ENCODE results near the gene SMCR8.
"Not testable (repeated sequence)": the region's sequence is repeated elsewhere in the genome, so short reads cannot be mapped to it uniquely, and the experiment has no call there.

SMCR8 gene

DNA sequence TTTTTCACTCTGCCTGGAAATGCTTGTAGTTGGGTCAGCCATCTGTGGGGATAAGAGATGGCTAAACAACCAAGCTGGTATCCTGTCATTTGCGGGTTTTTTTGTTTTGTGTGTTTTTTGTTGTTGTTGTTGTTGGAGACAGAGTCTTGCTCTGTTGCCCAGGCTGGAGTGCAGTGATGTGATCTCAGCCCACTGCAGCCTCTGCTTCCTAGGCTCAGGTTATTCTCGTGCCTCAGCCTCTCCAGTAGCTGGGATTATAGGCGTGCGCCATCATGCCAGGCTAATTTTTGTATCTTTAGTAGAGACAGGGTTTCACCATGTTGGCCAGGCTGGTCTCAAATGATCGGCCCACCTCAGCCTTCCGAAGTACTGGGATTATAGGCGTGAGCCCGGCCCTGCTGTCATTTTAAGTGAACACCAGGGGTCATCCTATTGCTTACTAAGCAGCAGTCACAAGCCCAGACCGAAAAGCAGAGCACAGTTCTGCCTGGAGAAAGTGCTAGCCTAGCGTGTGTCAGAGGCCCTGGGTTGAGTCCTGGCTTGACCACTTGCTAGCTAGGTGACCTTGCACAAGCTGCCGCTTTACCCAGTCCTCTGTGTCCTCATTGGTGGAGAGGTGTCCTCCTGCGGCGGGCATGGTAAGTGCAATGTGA, 4.6 kb downstream of the SMCR8 start:
- DNase-seq = no peak

DNA sequence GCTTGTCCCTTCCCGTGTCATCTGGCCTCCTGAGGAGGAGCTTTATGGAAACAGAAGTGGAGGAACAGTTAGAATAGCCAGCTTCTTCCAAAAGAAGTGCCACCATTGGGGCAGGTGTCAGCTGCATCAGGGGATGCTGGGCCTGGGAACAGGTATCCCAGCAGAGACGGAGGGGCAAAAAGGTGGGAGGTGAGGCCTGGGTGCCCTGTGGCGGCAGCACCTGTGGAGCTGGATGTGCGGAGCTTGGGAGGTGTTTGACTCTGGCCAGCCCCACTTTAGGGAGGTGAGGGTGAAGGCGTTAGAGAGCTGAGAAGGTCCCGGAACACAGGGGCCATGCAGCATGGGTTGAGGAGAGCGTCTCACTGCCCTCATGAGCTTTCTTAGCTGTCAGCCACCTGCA, 5.2 kb downstream of the SMCR8 start:
- no peak for DNase-seq

DNA sequence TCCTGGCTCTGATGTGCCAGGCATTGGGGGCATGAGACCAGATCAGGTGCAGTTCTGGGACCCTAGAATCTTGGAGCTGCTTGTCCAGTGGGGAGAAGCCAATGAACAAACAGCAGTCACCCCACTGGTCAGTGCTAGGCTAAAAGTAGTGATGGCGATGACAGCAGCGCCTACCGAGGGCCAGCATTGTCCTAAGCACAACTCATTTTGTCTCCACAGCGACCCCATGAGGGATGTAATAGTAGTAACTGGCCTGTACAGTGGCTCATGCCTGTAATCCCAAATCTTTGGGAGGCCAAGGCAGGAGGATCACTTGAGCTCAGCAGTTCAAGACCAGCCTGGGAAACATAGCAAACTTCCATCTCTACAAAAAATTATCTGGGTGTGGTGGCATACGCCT, 6.2 kb downstream of the SMCR8 start:
- no peak for DNase-seq

DNA sequence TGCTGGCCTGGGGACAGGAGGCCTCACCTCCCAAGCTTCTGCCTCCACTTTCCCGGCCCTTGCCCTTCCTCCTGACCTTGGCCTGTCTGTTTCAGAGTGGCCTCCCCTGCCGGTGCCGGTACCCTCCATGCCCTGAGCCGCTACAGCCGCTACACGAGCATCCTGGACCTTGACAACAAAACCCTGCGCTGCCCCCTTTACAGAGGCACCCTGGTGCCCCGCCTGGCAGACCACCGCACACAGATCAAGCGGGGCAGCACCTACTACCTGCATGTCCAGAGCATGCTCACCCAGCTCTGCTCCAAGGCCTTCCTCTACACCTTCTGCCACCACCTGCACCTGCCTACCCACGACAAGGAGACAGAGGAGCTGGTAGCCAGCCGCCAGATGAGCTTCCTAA, 7.4 kb downstream of the SMCR8 start:
- no peak for DNase-seq

DNA sequence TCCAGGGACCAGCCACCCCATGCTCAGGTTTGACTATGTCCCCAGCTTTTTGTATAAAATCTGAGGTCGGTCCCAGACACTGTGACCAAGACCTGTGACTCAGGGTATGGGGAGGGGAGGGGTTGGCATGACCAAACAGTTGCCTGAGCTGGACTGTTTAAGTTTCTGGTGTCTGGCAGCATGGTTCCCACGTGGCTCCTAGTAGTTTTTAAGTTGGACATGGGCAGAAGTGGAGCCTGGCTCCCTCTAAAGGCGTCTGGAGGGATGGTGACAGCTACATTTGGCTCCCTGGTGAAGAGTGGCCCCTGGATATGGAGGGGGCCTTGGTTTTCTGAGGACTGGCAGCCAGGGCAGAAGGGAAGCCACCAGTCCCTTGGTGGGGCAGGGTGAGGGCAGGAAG, 7.9 kb downstream of the SMCR8 start:
- DNase-seq = no peak

DNA sequence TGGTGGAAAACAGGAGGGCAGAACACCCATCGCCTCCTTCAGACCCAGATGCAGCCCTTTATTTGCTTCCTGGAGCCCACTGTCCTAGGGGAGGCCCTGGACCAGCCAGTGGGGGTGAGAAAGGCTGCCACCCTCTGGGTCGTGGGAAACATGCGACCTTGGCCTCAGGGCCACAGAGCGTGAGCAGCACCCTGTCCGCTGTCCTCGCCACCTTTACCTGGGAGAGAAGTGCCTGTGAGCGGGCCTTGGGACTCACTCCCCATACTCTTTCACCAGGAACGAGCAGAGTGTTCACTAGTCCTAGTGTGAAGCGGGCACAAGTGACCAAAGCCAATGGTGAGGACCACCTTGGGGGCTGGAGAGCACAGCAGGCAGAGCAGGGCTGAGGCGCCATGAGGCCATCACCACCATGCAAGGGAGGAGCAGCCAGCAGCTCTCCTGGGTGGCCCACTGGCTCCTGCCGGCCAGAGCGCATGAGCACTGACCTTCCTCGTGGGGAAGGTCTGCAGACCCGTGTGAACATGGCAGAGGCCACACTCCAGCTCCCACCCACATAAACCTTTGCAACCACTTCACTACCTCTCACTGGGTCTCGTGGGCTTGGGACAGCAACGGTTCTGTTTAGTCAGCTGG, 8.5 kb downstream of the SMCR8 start:
- no peak for DNase-seq

DNA sequence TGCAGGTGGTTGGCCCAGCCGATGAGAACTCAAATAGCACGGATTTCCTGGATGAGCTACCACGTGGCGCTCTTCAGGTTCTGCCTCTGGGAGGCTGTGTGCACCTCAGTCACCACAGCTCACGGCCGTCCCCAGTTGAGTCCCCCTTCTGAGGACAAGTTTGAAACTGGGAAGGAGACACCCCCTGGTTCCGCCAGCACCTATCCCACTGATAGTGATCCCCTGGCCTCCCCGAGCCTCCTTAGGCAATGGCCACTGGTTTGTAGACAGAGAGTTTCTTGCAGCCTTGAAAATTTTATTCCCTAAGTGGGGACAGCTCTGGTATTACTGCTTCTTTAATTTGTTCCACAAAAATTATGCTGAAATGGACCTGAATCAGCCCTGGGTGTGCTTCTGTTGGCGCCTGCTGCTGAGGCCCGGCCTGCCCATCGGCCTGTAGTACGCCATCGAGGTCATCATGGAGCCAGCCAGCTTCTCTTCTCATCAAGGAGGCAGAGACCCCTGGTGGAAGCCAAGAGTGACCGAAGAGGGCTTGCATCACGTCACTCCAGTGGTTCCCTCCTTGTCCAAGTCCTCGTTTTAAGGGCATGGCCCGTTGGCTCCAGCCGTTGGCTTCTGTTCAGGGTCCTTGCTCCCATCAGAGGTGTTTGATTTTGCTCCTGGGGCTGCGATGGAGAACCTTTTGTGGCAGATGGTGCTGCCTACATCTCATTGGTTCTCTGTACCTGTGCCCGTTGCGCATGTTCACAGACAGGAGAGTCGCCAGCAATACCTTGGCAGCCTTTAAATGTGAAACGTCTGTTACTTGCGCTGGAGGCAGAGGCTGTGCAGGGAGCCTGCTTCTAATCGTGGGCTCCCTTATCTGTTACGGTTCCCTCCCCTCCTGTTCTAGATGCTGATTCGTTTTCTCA, 9.3 kb downstream of the SMCR8 start:
- DNase-seq = no peak

DNA sequence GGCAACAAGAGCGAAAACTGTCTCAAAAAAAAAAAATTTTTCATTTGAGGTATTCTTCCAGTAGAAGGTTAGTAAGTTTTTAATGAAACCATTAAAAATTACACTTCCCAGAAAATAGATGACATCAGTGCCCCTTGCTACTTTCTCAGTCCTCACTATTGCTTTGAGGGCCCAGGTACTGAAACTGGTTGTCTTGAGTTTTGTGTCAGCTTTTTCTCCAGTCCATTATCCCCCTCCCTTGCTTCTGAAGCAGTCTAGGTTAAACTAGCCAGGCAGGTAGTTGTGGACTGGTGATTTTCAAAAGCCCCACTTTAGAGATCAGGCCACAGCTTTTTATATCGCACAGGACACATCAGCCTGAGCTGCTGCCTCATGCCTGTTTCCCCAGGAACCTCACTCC, 10.9 kb downstream of the SMCR8 start:
- DNase-seq = no peak

DNA sequence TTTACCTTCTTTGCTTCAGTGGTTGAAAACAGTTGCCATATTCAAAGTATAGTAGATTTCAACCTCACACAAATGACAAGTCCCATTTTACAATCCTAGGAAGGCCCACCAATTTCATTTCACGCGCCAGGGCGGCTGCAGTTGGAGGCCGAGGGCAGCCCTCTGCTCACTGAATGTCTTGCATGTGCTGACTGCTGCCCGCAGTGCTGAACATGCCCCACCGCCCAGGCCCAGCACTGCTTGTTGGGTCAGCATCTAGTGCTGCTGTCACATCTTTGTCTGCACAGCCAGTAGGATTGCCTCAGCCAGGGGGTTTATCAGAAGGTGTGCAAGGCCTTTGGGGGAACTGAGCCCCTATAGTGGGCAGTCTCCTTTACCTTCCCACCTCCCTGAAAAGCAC, 11.5 kb downstream of the SMCR8 start:
- DNase-seq = no peak

DNA sequence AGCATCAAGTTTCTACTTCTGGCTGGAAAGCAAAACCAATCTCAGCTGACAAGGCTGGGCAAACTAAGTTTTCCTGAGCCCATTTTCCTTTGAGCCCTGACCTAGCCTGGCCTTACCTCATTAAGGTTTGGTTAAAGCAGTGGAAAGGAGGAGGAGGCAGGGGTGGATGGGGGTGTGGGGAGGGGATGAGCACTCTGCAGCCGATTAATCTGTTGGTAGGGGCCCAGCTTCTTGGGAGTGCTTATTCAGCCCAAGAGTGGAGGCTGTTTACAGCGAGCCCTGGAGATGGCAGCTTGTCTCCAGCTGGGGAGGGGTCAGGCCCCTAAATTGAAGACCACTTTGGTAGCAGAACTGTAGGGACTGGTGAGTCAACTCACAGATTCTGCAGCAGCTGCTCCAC, 12.0 kb downstream of the SMCR8 start:
- no peak for DNase-seq

DNA sequence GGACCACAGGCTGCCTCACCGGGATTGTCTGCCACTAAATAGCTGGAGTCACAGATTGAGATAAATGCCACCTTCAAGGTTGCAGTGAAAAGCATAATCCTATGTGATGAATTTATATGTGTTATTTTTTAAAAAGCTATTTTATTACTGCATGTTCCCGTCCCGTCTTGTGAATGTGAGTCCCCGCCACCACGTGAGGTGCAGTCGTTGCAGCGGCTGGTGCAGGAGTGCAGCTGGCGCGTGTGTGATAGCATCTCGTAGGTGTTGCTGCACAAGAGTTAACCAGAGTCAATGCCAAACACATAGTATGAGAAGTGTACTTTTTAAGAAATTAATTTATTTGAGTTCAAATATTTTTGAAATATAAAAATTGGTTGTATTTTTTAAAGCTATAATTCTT, 12.5 kb downstream of the SMCR8 start:
- DNase-seq = no peak

DNA sequence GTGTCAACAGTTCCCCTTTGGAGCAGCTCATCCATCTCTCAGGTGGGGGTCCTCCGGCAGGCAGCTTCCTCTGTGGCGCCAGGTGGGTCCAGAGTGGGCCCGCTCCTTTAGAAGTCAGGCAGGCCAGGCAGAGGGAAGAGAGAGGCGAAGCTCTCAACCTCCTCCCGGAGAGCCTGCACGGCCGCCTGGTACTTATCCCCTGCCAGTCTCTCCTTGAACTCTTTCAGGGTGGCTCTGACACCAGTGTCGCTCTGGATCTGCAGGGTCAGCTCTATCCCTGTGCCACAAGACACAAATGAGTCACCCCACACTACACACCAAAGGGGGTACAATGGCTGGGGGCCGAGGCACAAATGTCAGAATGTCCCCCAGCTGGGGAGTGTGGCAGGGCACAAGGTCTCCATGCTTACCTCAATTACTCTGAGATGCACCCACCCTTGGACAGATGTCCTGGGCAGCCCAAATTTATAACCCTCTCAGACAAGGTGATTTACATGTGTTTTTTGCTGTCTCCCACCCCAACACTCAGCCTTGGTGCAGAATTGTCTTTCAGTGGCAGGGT, 13.6 kb downstream of the SMCR8 start:
- DNase-seq = no peak

DNA sequence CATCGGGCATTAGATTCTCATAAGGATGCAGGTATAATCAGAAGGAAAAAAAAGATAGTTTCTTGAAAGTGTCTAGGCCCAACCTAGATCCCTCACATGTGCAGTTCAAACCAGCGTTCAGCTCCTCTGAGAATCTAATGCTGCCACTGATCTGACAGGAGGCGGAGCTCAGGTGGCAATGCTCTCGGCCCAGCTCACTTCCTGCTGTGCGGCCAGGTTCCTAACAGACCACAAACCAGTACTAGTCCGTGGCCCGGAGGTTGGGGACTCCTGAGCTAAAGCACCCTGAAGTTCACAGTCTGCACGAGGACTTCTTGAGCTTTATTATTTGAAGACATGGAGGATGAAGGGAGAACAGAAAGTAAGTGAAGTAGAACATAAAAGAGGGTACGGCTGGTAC, 16.8 kb downstream of the SMCR8 start:
- no peak for DNase-seq

DNA sequence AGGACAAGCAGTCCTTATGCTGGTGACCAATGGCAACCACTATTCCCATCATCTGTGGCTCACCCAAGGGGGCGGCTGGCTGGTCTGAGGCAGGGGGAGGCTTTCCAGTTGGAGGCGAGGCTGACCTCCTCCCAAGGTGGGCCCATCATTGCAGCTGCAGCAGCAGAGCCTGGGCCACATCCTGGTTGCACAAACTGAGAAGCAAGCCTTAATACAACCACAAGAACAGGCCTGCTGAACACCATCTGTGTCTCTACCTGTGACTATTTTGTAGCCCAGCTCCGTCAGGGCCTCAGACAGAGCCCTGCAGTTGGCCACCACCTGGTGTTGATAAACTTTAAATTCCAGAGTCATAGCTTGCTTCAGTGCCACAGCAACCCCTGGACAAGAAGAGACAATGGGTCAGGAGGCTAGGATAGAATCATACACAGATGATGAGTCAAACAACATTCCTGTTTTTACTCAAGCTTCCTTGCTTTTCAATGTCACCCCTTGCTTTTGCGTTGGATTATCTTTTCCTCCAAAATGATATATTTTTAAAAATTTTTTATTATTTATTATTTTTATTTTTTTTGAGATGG, 17.9 kb downstream of the SMCR8 start:
- no peak for DNase-seq

DNA sequence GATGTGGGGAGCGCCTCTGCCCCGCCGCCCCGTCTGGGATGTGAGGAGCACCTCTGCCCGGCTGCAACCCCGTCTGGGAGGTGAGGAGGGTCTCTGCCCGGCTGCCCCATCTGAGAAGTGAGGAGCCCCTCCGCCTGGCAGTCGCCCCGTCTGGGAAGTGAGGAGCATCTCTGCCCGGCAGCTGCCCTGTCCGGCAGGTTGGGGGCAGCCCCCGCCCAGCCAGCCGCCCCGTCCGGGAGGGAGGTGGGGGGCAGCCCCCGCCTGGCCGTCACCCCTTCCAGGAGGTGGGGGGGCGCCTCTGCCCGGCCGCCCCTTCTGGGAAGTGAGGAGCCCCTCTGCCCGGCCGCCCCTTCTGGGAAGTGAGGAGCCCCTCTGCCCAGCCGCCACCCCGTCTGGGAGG, 23.1 kb downstream of the SMCR8 start:
- not testable (repeated sequence) for DNase-seq

DNA sequence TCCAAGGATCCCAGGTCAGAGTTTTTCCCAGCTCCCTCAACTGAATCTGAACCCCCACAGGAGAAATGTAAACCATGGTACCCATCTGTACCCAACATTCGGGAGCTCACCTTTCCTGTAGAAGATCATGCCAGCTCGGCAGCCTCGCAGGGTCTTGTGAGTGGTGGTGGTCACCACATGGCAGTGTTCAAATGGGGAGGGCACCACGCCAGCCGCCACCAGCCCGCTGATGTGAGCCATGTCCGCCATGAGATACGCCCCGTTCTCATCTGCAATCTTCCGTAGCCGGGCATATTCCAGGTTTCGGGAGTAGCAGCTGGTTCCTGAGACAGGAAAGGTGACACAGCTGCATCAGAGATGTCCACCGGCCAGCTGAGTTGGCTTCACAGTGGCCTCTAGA, 24.8 kb downstream of the SMCR8 start:
- DNase-seq = no peak

DNA sequence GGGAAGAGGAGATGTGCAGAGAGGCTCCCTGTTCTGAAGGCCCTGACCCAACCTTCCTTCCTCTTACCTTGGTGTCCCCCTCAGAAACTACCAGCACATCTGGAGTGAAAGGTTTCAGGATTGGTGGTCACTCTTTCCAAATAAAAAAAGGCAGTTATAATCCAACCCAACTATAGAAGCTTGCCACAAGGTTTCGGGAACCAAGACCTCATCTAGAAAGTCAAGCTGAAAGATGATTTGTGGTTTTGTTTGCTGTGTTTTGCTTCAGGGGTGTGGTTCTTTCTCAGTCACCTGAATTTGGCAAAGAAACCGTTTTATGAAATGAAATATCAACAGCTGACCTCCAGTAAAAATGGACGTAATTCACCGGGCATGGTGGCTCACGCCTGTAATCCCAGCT, 28.9 kb downstream of the SMCR8 start:
- no peak for DNase-seq

DNA sequence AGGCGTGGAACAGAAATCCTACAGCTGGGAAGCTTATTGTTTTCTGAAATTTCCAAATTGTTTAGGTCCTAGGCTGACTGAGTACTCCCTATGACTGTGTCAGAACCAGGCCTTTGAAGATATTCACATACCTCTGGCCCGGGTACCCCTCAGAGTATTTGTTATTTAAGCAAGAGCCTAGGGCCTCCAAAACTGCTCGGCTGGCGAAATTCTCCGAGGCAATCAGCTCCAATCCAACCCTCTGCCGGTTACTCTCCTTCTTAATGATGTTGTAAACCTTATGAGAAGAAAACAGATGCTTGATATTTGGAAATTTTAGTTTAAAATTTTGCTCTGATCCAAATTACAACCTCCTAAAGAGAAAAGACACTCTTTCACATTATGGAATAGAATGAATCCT, 38.4 kb downstream of the SMCR8 start:
- DNase-seq = no peak

DNA sequence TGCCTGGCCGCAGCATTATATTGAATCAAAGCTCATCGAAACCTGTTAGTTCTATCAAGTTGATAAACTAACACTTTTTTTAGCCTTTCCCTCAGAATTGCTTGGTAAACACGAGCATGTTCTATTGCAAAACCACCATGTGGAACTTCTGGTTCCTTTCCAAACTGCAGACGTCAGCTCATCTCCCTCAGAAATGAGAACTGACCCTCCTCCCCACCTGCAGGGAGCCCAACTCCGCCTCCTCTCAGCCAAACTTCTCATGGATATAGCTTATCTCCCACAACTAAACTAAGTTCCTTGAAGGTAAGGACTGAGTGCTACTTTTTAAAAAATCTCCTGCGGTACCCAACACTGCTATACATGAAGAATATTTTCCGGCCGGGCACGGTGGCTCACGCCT, 41.5 kb downstream of the SMCR8 start:
- no peak for DNase-seq

DNA sequence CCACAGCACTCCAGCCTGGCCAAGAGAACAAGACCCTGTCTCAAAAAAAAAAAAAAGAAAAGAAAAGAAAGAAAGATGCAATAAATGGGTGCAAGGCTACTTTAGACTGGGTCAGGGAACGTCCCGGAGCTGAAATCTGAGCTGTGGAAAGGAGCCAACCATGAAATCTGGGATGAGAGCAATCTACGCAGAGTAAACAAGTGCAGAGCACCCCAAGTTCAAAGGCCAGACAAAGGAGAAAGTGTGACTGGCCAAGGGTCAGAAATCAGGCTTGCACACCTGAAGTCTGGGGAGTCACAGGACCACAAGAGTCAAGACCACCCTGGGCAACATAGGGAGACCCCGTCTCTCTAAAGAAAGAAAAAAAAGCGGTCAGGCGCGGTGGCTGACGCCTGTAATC, 45.4 kb downstream of the SMCR8 start:
- no peak for DNase-seq

DNA sequence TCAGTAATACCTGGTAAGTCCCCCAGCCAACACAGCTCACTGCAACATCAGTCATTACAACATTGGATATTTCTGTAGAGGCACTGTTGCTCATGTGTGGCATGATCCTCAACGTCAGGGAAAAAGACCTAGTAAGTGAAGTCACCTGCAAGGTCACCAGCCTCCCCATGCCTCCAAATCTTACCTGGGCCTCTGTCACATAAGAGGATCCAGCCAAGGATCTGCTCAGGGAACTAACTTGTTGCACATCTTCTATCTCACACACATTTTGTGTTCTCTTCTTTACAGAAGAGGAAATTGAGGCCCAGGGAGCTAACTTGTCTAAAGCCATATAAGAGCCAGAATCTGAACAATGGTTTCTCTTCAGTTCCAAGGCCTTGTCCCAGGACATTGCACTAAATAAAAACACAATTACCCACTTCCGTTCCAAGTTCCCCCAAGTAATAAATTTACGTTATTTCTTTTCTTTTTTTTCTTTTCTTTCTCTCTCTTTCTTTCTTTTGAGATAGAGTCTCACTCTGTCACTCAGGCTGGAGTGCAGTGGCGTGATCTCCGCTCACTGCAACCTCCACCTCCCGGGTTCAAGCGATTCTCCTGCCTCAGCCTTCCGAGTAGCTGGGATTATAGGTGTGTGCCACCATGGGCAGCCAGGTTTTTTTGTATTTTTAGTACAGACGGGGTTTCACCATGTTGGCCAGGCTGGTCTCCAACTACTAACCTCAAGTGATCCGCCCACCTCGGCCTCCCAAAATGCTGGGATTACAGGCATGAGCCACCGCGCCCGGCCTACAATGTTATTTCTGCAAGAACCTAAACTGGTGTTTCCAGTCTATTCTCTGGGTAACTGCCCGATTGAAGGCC, 47.0 kb downstream of the SMCR8 start:
- DNase-seq = no peak

DNA sequence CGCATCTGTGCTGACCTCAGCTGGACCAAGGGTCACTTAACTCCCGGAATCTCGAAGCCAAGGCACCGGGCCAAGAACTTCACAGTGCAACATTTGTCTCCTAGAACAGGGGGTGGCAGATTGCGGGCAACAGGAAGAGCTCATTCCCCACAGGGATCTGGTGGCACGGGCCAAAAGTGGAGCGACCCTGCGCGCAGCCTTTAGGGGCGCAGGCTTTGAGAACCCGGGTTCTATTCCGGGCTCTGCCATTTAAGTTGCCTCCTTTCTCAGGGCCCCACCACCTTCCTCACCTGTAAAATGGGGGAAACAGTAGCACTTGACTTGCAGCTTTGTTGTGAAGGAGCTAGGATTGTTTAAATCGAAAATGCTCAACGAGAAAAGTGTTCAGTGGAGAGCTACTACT, 47.6 kb downstream of the SMCR8 start:
- no peak for DNase-seq

Measured in NCI-H2107 (cell line).